ENCODE measurements around the gene PAGR1. TPM values are rescaled to one million over a fixed set of nuclear protein-coding genes. Genes with fewer than 3 reads are reported as not detected.

PAGR1 gene
- total and polyA plus RNA-seq, 2 donors (not counting 1 experiment from before 2014, with no cell fraction given) = 17.8 to 28.4 TPM

- DNase-seq (peak; percentile 28), ATAC-seq (ENCODE audit: low read depth) (no peak)
- Histone ChIP-seq H3K9me3 (ENCODE audit: control extremely low read depth in 1 of 3, control insufficient read depth in 2 of 3, insufficient read depth in 1 of 3, low read length in 2 of 3) (peaks cover 0 to 5% (median 0%) of the 10 kb centered on the region in 3 donors), H3K4me2 (replicated peaks; ENCODE audit: low read depth, low read length, poor library complexity, severe bottlenecking) (peak overlapping the region; percentile 87), H3K4me3 (ENCODE audit: control extremely low read depth in 1 of 5, extremely low read depth in 1 of 5, insufficient read depth in 1 of 5, low read depth in 2 of 5, low read length in 4 of 5) (no peak overlapping the region), H3K79me2 (ENCODE audit: control insufficient read depth, insufficient read depth, low read length) (peaks cover 45% of the 10 kb centered on the region), H3K9ac (ENCODE audit: low read length) (no peak overlapping the region), H2AFZ (ENCODE audit: insufficient read depth, low read depth, low read length, poor library complexity, severe bottlenecking) (peak overlapping the region; percentile 90), H3K36me3 (replicated peaks in 1 of 2; ENCODE audit: control extremely low read depth in 1 of 2, control insufficient read depth in 1 of 2, extremely low read depth in 1 of 2, insufficient read depth in 2 of 2, low read length in 1 of 2) (peaks cover 2 to 23% of the 10 kb centered on the region in 2 experiments), H4K20me1 (ENCODE audit: control insufficient read depth, insufficient read depth, low read length, poor library complexity, severe bottlenecking) (peaks cover 45% of the 10 kb centered on the region), H3K27ac (ENCODE audit: low read length in 2 of 2) (no peak overlapping the region), H3K4me1 (ENCODE audit: control insufficient read depth in 2 of 2, insufficient read depth in 2 of 2, low read length in 2 of 2) (peaks cover 42 to 62% of the 10 kb centered on the region in 2 donors), H3K27me3 (replicated peaks in 1 of 4; ENCODE audit: control extremely low read depth in 1 of 4, control insufficient read depth in 3 of 4, insufficient read depth in 4 of 4, low read length in 3 of 4) (peaks cover 0 to 13% (median 5%) of the 10 kb centered on the region in 4 experiments)
- Mint-ChIP-seq H3K4me3 (peak overlapping the region; percentile 97), H3K9me3 (ENCODE audit: insufficient read depth) (no peaks in the 10 kb centered on the region), H3K27ac (peak overlapping the region; percentile 37), H3K27me3 (no peaks in the 10 kb centered on the region), H3K4me1 (peaks cover 64% of the 10 kb centered on the region)
- intact Hi-C loops (cut with micrococcal nuclease) = loop anchor here (10.0 kb wide), 1 partner anchor 220 kb away; no protein-coding TSS in a partner anchor
- ChIA-PET CTCF (no interaction called here), POLR2A (interaction anchor here (2.0 to 2.8 kb wide), 2 partner anchors 10 to 24 kb away, joined by 14 to 15 read pairs; partner anchors contain the start of gene KIF22)
- 98% methylated on average over 4 of the region's 5 CpGs for WGBS (ENCODE audit: insufficient coverage)
- no peak for TF ChIP-seq EZH2 (IDR thresholded peaks at IDR 0.05; ENCODE audit: borderline replicate concordance, insufficient read depth, low read depth, low read length, poor library complexity, severe bottlenecking)
- TF ChIP-seq CTCF (IDR thresholded peaks at IDR 0.05) = no peak
Measured at GRCh38 chr16:29814592-29814991, 1.4 kb upstream of the PAGR1 start.

GRCh38 chr16:29815032-29815721, 775 bp upstream of the PAGR1 start:
- peak overlapping the region; percentile 73 to 93 (median 84) for H3K4me3 ChIP-seq (ENCODE audit: control extremely low read depth in 1 of 5, extremely low read depth in 1 of 5, insufficient read depth in 1 of 5, low read depth in 2 of 5, low read length in 4 of 5)
- Mint-ChIP-seq H3K9me3 (ENCODE audit: insufficient read depth) (no peaks in the 10 kb centered on the region), H3K4me3 (peak overlapping the region; percentile 97), H3K27me3 (no peaks in the 10 kb centered on the region), H3K4me1 (peaks cover 65% of the 10 kb centered on the region), H3K27ac (peak overlapping the region; percentile 83)
- intact Hi-C loops (cut with micrococcal nuclease) = loop anchor here (5.0 to 10.0 kb wide), 2 partner anchors 157 to 220 kb away; partner anchors contain the start of gene TAOK2
- peaks cover 45% of the 10 kb centered on the region for H3K79me2 ChIP-seq (ENCODE audit: control insufficient read depth, insufficient read depth, low read length)
- H3K9ac ChIP-seq (ENCODE audit: low read length) = peak overlapping the region; percentile 69
- peaks cover 0 to 5% (median 0%) of the 10 kb centered on the region in 3 donors for H3K9me3 ChIP-seq (ENCODE audit: control extremely low read depth in 1 of 3, control insufficient read depth in 2 of 3, insufficient read depth in 1 of 3, low read length in 2 of 3)
- ChIA-PET POLR2A (interaction anchor here (0.6 to 2.8 kb wide), 8 partner anchors 8 to 260 kb away, joined by 3 to 31 read pairs (median 12); partner anchors contain the start of genes KIF22, MAZ and PPP4C), CTCF (interaction anchor here (0.7 to 5.7 kb wide), 14 partner anchors 8 to 139 kb away, joined by 3 to 66 read pairs (median 6); partner anchors contain the start of genes KIF22 and MAZ)
- peak overlapping the region in 1 of 2 donors; percentile 88 for H3K27ac ChIP-seq (ENCODE audit: low read length in 2 of 2)
- H3K27me3 ChIP-seq (replicated peaks in 1 of 4; ENCODE audit: control extremely low read depth in 1 of 4, control insufficient read depth in 3 of 4, insufficient read depth in 4 of 4, low read length in 3 of 4) = peaks cover 0 to 13% (median 5%) of the 10 kb centered on the region in 4 experiments
- ATAC-seq (ENCODE audit: low read depth) (no peak), DNase-seq (no peak)
- peaks cover 2 to 25% of the 10 kb centered on the region in 2 experiments for H3K36me3 ChIP-seq (replicated peaks in 1 of 2; ENCODE audit: control extremely low read depth in 1 of 2, control insufficient read depth in 1 of 2, extremely low read depth in 1 of 2, insufficient read depth in 2 of 2, low read length in 1 of 2)
- H3K4me2 ChIP-seq (replicated peaks; ENCODE audit: low read depth, low read length, poor library complexity, severe bottlenecking) = peak overlapping the region; percentile 87
- WGBS (ENCODE audit: insufficient coverage) = 6% methylated on average over 23 of the region's 39 CpGs
- peaks cover 43 to 62% of the 10 kb centered on the region in 2 donors for H3K4me1 ChIP-seq (ENCODE audit: control insufficient read depth in 2 of 2, insufficient read depth in 2 of 2, low read length in 2 of 2)
- TF ChIP-seq EZH2 (IDR thresholded peaks at IDR 0.05; ENCODE audit: borderline replicate concordance, insufficient read depth, low read depth, low read length, poor library complexity, severe bottlenecking) (no peak), CTCF (IDR thresholded peaks at IDR 0.05) (no peak)
- H4K20me1 ChIP-seq (ENCODE audit: control insufficient read depth, insufficient read depth, low read length, poor library complexity, severe bottlenecking) = peaks cover 45% of the 10 kb centered on the region
- peak overlapping the region; percentile 90 for H2AFZ ChIP-seq (ENCODE audit: insufficient read depth, low read depth, low read length, poor library complexity, severe bottlenecking)
